Parathyroid adenoma (tissue), 2 donors: ENCODE measurements around the gene NDUFS2.
A peak's percentile ranks its signal among the peaks of the same experiment; 100 is the strongest.

Experiments used
- H2AFZ ChIP-seq: fragments of 300-600 bp; sonication (generic); one replicate; pipeline ENCODE4 v1.7.0; 2017; ENCODE audit warnings: antibody characterized with exemption, mild to moderate bottlenecking
- H3K27ac ChIP-seq: fragments of 300-600 bp; sonication (generic); one replicate; pipeline ENCODE4 v1.7.0; 2017
- H3K27me3 ChIP-seq: fragments of 300-600 bp; sonication (generic); one replicate; pipeline ENCODE4 v1.7.0; 2017; ENCODE audit warnings: low read length; ENCODE audit not compliant: control insufficient read depth, insufficient read depth
- H3K36me3 ChIP-seq: fragments of 300-600 bp; sonication (generic); one replicate; pipeline ENCODE4 v1.7.0; 2017; ENCODE audit warnings: low read length; ENCODE audit not compliant: control insufficient read depth, insufficient read depth
- H3K4me1 ChIP-seq: fragments of 300-600 bp; sonication (generic); one replicate; pipeline ENCODE4 v1.7.0; 2017; ENCODE audit warnings: control low read depth
- H3K4me2 ChIP-seq: fragments of 300-600 bp; sonication (generic); one replicate; pipeline ENCODE4 v1.7.0; 2017; ENCODE audit warnings: low read length
- H3K4me3 ChIP-seq: fragments of 300-600 bp; sonication (generic); one replicate; pipeline ENCODE4 v1.7.0; 2017; ENCODE audit warnings: low read depth, low read length
- H3K79me2 ChIP-seq: fragments of 300-600 bp; sonication (generic); one replicate; pipeline ENCODE4 v1.7.0; 2017; ENCODE audit warnings: control low read depth
- H3K9ac ChIP-seq: fragments of 300-600 bp; sonication (generic); one replicate; pipeline ENCODE4 v1.7.0; 2017; ENCODE audit warnings: mild to moderate bottlenecking
- H3K9me3 ChIP-seq: fragments of 300-600 bp; sonication (generic); one replicate; pipeline ENCODE4 v1.7.0; 2017; ENCODE audit warnings: low read length; ENCODE audit not compliant: control insufficient read depth
- TF ChIP-seq, protein P1 (sequence below): fragments of 300-600 bp; sonication (generic); IDR thresholded peaks from one replicate; pipeline ENCODE4 v1.7.0; 2017; ENCODE audit warnings: antibody characterized with exemption, mild to moderate bottlenecking
- donor health status: primary hyperparathyroidism.

NDUFS2 gene

DNA sequence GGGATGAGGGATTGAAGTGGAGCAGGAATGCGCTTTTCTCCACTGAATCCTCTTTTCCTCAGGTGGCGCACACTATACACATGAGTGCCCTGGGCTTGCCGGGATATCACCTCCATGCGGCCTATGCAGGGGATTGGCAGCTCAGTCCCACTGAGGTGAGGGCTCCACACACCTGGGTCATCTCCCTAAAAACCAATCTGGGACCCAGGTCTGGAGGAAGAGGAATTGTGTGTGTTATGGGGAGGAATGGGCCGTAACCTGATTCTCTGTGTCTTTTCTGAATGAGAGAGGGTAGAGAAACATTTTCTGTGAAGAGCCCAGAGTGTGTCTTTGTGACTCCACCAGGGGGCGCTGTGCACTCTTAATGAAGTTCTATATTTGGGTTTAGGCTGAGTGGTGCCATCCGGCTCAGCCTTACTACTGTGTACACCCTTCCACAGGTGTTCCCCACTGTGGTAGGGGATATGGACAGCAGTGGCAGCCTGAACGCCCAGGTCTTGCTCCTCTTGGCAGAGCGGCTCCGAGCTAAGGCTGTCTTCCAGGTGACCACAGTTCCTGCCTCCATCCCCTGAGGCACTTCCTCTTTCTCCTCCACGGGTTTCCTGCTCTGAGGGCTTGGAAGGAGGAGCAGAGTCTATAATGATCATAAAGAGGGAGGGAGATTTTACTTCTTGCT, 25.2 kb downstream of the NDUFS2 start:
- Histone ChIP-seq H3K36me3 (no peaks in the 10 kb centered on the region), H3K79me2 (no peaks in the 10 kb centered on the region), H3K4me2 (peak overlapping the region; percentile 81), H3K9ac (no peak overlapping the region), H3K27me3 (no peaks in the 10 kb centered on the region), H2AFZ (peak overlapping the region; percentile 28), H3K9me3 (no peaks in the 10 kb centered on the region), H3K27ac (no peak overlapping the region), H3K4me1 (peaks cover 5% of the 10 kb centered on the region), H3K4me3 (peak overlapping the region; percentile 79)
- TF ChIP-seq, protein P1, sequence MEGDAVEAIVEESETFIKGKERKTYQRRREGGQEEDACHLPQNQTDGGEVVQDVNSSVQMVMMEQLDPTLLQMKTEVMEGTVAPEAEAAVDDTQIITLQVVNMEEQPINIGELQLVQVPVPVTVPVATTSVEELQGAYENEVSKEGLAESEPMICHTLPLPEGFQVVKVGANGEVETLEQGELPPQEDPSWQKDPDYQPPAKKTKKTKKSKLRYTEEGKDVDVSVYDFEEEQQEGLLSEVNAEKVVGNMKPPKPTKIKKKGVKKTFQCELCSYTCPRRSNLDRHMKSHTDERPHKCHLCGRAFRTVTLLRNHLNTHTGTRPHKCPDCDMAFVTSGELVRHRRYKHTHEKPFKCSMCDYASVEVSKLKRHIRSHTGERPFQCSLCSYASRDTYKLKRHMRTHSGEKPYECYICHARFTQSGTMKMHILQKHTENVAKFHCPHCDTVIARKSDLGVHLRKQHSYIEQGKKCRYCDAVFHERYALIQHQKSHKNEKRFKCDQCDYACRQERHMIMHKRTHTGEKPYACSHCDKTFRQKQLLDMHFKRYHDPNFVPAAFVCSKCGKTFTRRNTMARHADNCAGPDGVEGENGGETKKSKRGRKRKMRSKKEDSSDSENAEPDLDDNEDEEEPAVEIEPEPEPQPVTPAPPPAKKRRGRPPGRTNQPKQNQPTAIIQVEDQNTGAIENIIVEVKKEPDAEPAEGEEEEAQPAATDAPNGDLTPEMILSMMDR = peak; percentile 77

GRCh38 chr1:161228032-161228431, 25.9 kb downstream of the NDUFS2 start:
- H3K9ac ChIP-seq = no peak overlapping the region
- no peak overlapping the region for H2AFZ ChIP-seq
- no peaks in the 10 kb centered on the region for H3K27me3 ChIP-seq
- no peak overlapping the region for H3K27ac ChIP-seq
- no peaks in the 10 kb centered on the region for H3K36me3 ChIP-seq
- H3K79me2 ChIP-seq = no peaks in the 10 kb centered on the region
- H3K4me3 ChIP-seq = no peak overlapping the region
- H3K4me1 ChIP-seq = peaks cover 5% of the 10 kb centered on the region
- H3K4me2 ChIP-seq = no peak overlapping the region
- H3K9me3 ChIP-seq = no peaks in the 10 kb centered on the region
- TF ChIP-seq, protein P1 = no peak

DNA sequence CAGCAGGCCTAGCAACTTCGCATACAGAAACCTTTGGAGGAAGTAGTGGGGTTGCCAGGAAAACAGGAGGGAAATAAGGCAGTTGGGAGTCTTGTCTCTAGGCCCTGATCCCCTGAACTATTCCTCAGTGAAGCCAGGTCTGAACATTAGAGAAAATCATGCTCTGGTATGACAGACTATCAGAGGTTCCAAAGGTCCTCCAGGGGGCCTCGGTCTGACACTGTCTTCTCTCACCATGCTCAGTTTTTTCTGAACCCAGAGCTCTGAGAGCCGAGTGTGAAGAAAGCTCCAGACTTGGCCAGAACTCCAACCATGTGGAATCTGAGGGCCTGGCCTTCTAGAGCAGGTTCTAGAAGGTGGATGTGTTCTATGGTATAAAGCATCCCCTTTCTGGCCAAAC, 27.7 kb downstream of the NDUFS2 start:
- Histone ChIP-seq H3K4me3 (no peak overlapping the region), H3K4me2 (no peak overlapping the region), H3K4me1 (peaks cover 5% of the 10 kb centered on the region), H3K9ac (no peak overlapping the region), H3K27ac (no peak overlapping the region), H3K36me3 (no peaks in the 10 kb centered on the region), H2AFZ (no peak overlapping the region), H3K27me3 (no peaks in the 10 kb centered on the region), H3K79me2 (no peaks in the 10 kb centered on the region), H3K9me3 (no peaks in the 10 kb centered on the region)
- TF ChIP-seq, protein P1 = no peak

GRCh38 chr1:161230762-161231161, 28.6 kb downstream of the NDUFS2 start:
- no peak overlapping the region for H2AFZ ChIP-seq
- peaks cover 5% of the 10 kb centered on the region for H3K4me1 ChIP-seq
- H3K4me2 ChIP-seq = no peak overlapping the region
- no peak overlapping the region for H3K27ac ChIP-seq
- no peaks in the 10 kb centered on the region for H3K36me3 ChIP-seq
- H3K27me3 ChIP-seq = no peaks in the 10 kb centered on the region
- H3K9ac ChIP-seq = no peak overlapping the region
- H3K9me3 ChIP-seq = no peaks in the 10 kb centered on the region
- TF ChIP-seq, protein P1 = no peak
- H3K4me3 ChIP-seq = no peak overlapping the region
- no peaks in the 10 kb centered on the region for H3K79me2 ChIP-seq

DNA sequence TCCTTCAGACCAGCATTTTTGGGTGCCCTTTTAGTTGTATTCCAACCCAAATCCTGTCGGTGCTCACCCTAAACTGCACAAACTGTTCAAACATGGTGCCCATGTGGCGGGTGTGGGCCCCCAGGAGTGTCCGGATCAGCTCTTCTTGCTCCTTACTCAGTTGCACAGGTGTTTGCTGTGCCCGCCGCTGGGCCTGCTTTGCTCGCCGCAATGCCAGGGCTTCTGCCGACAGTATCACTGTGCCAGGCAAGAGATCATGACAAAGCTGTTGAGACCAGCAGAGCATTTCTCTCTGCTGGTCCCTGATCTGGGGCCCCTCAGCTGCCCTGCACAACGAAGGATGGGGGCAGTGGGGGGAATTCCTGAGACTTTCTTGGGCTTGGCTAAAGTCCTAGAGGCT, 30.9 kb downstream of the NDUFS2 start:
- no peaks in the 10 kb centered on the region for H3K9me3 ChIP-seq
- no peak overlapping the region for H2AFZ ChIP-seq
- H3K79me2 ChIP-seq = no peaks in the 10 kb centered on the region
- no peak overlapping the region for H3K4me2 ChIP-seq
- H3K36me3 ChIP-seq = no peaks in the 10 kb centered on the region
- no peak overlapping the region for H3K4me3 ChIP-seq
- no peak overlapping the region for H3K9ac ChIP-seq
- no peaks in the 10 kb centered on the region for H3K4me1 ChIP-seq
- TF ChIP-seq, protein P1 = no peak
- no peaks in the 10 kb centered on the region for H3K27me3 ChIP-seq
- H3K27ac ChIP-seq = no peak overlapping the region
